Fibroblast of lung (primary cell): ENCODE data around the gene AGRN. TPM values are rescaled to one million over a fixed set of nuclear protein-coding genes. Genes with fewer than 3 reads are reported as not detected.

ENCODE experiments used
- DNase-seq, 2 donors: peaks; one replicate each; pipeline versions ENCODE4 v3.0.0 to v3.0.0-alpha.2; 2010; ENCODE audit warnings: low read depth in 2 of 2
- H2AFZ ChIP-seq: 2 replicates; pipeline ENCODE4 v1.5.1; 2012; ENCODE audit warnings: low read length, control low read depth, inconsistent platforms
- H3K27ac ChIP-seq: 2 replicates; pipeline ENCODE4 v1.5.1; 2011; ENCODE audit warnings: low read length, control low read depth; ENCODE audit not compliant: insufficient read depth
- H3K27me3 ChIP-seq: 2 replicates; pipeline ENCODE4 v1.5.1; 2011; ENCODE audit warnings: mild to moderate bottlenecking, low read length; ENCODE audit not compliant: control insufficient read depth, insufficient read depth
- H3K36me3 ChIP-seq: 2 replicates; pipeline ENCODE4 v1.5.1; 2011; ENCODE audit warnings: low read length; ENCODE audit not compliant: control insufficient read depth, insufficient read depth
- H3K4me1 ChIP-seq: 2 replicates; pipeline ENCODE4 v1.5.1; 2011; ENCODE audit warnings: low read length; ENCODE audit not compliant: control insufficient read depth, insufficient read depth; ENCODE audit errors: extremely low read depth
- H3K4me2 ChIP-seq: 2 replicates; pipeline ENCODE4 v1.5.1; 2011; ENCODE audit warnings: low read length, control low read depth; ENCODE audit not compliant: insufficient read depth; ENCODE audit errors: extremely low read depth
- H3K4me3 ChIP-seq, 4 experiments: fragments of 200-600 bp in 1 of 4; sonication (generic) in 1 of 4; replicated peaks in 1 of 4; 2 replicates each; pipeline ENCODE4 v1.5.1; 2011 to 2016; ENCODE audit warnings: low read length in 4 of 4, low read depth in 3 of 4, mild to moderate bottlenecking in 3 of 4, control low read depth in 2 of 4, inconsistent platforms in 1 of 4, mixed read lengths in 1 of 4; ENCODE audit not compliant: insufficient read depth in 1 of 4; ENCODE audit errors: control extremely low read depth in 1 of 4
- H3K79me2 ChIP-seq: 2 replicates; pipeline ENCODE4 v1.5.1; 2012; ENCODE audit warnings: mild to moderate bottlenecking, low read length, inconsistent platforms; ENCODE audit not compliant: control insufficient read depth, insufficient read depth
- H3K9ac ChIP-seq: 2 replicates; pipeline ENCODE4 v1.5.1; 2011; ENCODE audit warnings: mild to moderate bottlenecking, low read length, control low read depth; ENCODE audit not compliant: insufficient read depth
- H3K9me3 ChIP-seq: 2 replicates; pipeline ENCODE4 v1.5.1; 2012; ENCODE audit warnings: low read depth, low read length; ENCODE audit not compliant: control insufficient read depth, insufficient read depth
- H4K20me1 ChIP-seq: 2 replicates; pipeline ENCODE4 v1.5.1; 2011; ENCODE audit warnings: low read length; ENCODE audit not compliant: control insufficient read depth, insufficient read depth; ENCODE audit errors: extremely low read depth
- CTCF ChIP-seq, 2 donors: IDR thresholded peaks in 1 of 2; conservative IDR thresholded peaks in 1 of 2; 1 replicate in 1 of 2; 2 replicates in 1 of 2; pipeline ENCODE4 v1.5.1; 2011 to 2012; ENCODE audit warnings: low read length in 2 of 2, control low read depth in 1 of 2, inconsistent platforms in 1 of 2, low read depth in 1 of 2, mild to moderate bottlenecking in 1 of 2
- EZH2 ChIP-seq: IDR thresholded peaks from 2 replicates; pipeline ENCODE4 v1.5.1; 2012; ENCODE audit warnings: low read length, control low read depth, mild to moderate bottlenecking; ENCODE audit errors: missing control alignments
- polyA plus RNA-seq, 2 donors: library from polyadenylated mRNA; depleted of rRNA in 1 of 2; stranded (reverse) in 1 of 2; unstranded in 1 of 2; fragments of >200 nt; gene quantifications; 2 replicates each; pipeline ENCODE4 v1.2.1, GENCODE V29; 2011 to 2012; ENCODE audit warnings: missing spikeins in 1 of 2
- total RNA-seq: library from RNA; depleted of rRNA; stranded (reverse); fragments of >200 nt; gene quantifications from 2 replicates; pipeline ENCODE4 v1.2.1, GENCODE V29; 2014

Gene AGRN
- total and polyA plus RNA-seq, 2 donors (not counting 1 experiment from before 2014, with no cell fraction given): 20.7 to 50.9 TPM

GRCh38 chr1:1033731-1034438 lies 14.0 kb downstream of the AGRN start:
- H3K27me3 ChIP-seq: no peaks in the 10 kb centered on the region
- H3K9me3 ChIP-seq: no peaks in the 10 kb centered on the region
- peak overlapping the region; percentile 35 for H3K4me2 ChIP-seq
- no peaks in the 10 kb centered on the region for H3K79me2 ChIP-seq
- H4K20me1 ChIP-seq: peaks cover 1% of the 10 kb centered on the region
- H2AFZ ChIP-seq: no peak overlapping the region
- no peak overlapping the region for H3K27ac ChIP-seq
- H3K4me3 ChIP-seq: peak overlapping the region in 1 of 4 experiments; percentile 33
- no peaks in the 10 kb centered on the region for H3K36me3 ChIP-seq
- H3K4me1 ChIP-seq: no peaks in the 10 kb centered on the region
- no peak for TF ChIP-seq CTCF (conservative IDR thresholded peaks at IDR 0.05 in 1 of 2, IDR thresholded peaks at IDR 0.05 in 1 of 2; ENCODE audit: low read depth in 1 of 2, low read length in 2 of 2)
- peak; percentile 55 for TF ChIP-seq EZH2
- DNase-seq: no peak
- H3K9ac ChIP-seq: peak overlapping the region; percentile 7

GRCh38 chr1:1034439-1034781 lies 14.5 kb downstream of the AGRN start:
- Histone ChIP-seq H3K9ac (no peak overlapping the region), H4K20me1 (peaks cover 1% of the 10 kb centered on the region), H3K36me3 (no peaks in the 10 kb centered on the region), H3K27ac (no peak overlapping the region), H3K4me1 (no peaks in the 10 kb centered on the region), H3K4me3 (no peak overlapping the region), H3K4me2 (no peak overlapping the region), H3K27me3 (no peaks in the 10 kb centered on the region), H3K79me2 (no peaks in the 10 kb centered on the region), H2AFZ (no peak overlapping the region), H3K9me3 (no peaks in the 10 kb centered on the region)
- no peak for TF ChIP-seq CTCF (conservative IDR thresholded peaks at IDR 0.05 in 1 of 2, IDR thresholded peaks at IDR 0.05 in 1 of 2; ENCODE audit: low read depth in 1 of 2, low read length in 2 of 2)
- TF ChIP-seq EZH2: no peak
- DNase-seq: no peak

GRCh38 chr1:1035291-1035943 lies 15.5 kb downstream of the AGRN start:
- Histone ChIP-seq H4K20me1 (peaks cover 1% of the 10 kb centered on the region), H2AFZ (no peak overlapping the region), H3K9me3 (no peaks in the 10 kb centered on the region), H3K4me2 (no peak overlapping the region), H3K27ac (no peak overlapping the region), H3K27me3 (no peaks in the 10 kb centered on the region), H3K79me2 (no peaks in the 10 kb centered on the region), H3K4me1 (peaks cover 5% of the 10 kb centered on the region), H3K4me3 (no peak overlapping the region), H3K36me3 (no peaks in the 10 kb centered on the region), H3K9ac (no peak overlapping the region)
- no peak for DNase-seq
- TF ChIP-seq CTCF (conservative IDR thresholded peaks at IDR 0.05 in 1 of 2, IDR thresholded peaks at IDR 0.05 in 1 of 2; ENCODE audit: low read depth in 1 of 2, low read length in 2 of 2) (no peak), EZH2 (no peak)
